GM12878 (cell line): ENCODE data around the gene MRPL38. TPM values are rescaled to one million over a fixed set of nuclear protein-coding genes. Genes with fewer than 3 reads are reported as not detected.

Experiments
- ASH2L ChIP-seq: fragments of 300-600, 200-600 bp; sonication (generic); IDR thresholded peaks from 2 replicates; pipeline ENCODE4 v1.6.1; 2017; ENCODE audit warnings: low read depth, mild to moderate bottlenecking, borderline replicate concordance
- BMI1 ChIP-seq: fragments of 450-650 bp; IDR thresholded peaks from 2 replicates; pipeline ENCODE4 v1.6.1; 2016; ENCODE audit warnings: mild to moderate bottlenecking, moderate library complexity, borderline replicate concordance
- CEBPB ChIP-seq, 2 experiments: fragments of 150-350 bp in 1 of 2; IDR thresholded peaks; 2 replicates each; pipeline ENCODE4 v1.6.1; 2012 to 2014; ENCODE audit warnings: low read depth in 2 of 2, low read length in 2 of 2, borderline replicate concordance in 1 of 2, inconsistent platforms in 1 of 2
- E2F8 ChIP-seq: fragments of 450-650 bp; IDR thresholded peaks from 2 replicates; pipeline ENCODE4 v1.6.1; 2018; ENCODE audit warnings: mild to moderate bottlenecking, low read depth, moderate library complexity; ENCODE audit not compliant: partially characterized antibody
- EGR1 ChIP-seq, 2 experiments: IDR thresholded peaks; 1 replicate in 1 of 2; 2 replicates in 1 of 2; pipeline ENCODE4 v1.6.1; 2011 to 2012; ENCODE audit warnings: low read depth in 2 of 2, low read length in 2 of 2, borderline replicate concordance in 1 of 2, mild to moderate bottlenecking in 1 of 2, moderate library complexity in 1 of 2
- EP300 ChIP-seq, 2 experiments: fragments of 150-350 bp in 1 of 2; IDR thresholded peaks; 2 replicates each; pipeline ENCODE4 v1.6.1; 2011 to 2012; ENCODE audit warnings: low read depth in 2 of 2, low read length in 2 of 2, borderline replicate concordance in 1 of 2, improper control_type of control experiment in 1 of 2, inconsistent platforms in 1 of 2; ENCODE audit not compliant: control insufficient read depth in 1 of 2
- HDGF ChIP-seq: fragments of 450-650 bp; IDR thresholded peaks from 2 replicates; pipeline ENCODE4 v1.6.1; 2016; ENCODE audit warnings: antibody characterized with exemption
- IRF3 ChIP-seq: fragments of 450-650 bp; IDR thresholded peaks from 2 replicates; pipeline ENCODE4 v1.6.1; 2014; ENCODE audit warnings: mild to moderate bottlenecking
- MEF2A ChIP-seq: IDR thresholded peaks from 2 replicates; pipeline ENCODE4 v1.6.1; 2011; ENCODE audit warnings: low read depth, mild to moderate bottlenecking, low read length, moderate library complexity; ENCODE audit not compliant: insufficient read depth
- MYB ChIP-seq: fragments of 150-350 bp; IDR thresholded peaks from 2 replicates; pipeline ENCODE4 v1.6.1; 2014; ENCODE audit warnings: mild to moderate bottlenecking, low read depth, low read length, borderline replicate concordance
- NFYA ChIP-seq: IDR thresholded peaks from 2 replicates; pipeline ENCODE4 v1.6.1; 2011; ENCODE audit warnings: low read depth, mild to moderate bottlenecking, low read length, improper control_type of control experiment, borderline replicate concordance
- NR2C2 ChIP-seq: IDR thresholded peaks from 2 replicates; pipeline ENCODE4 v1.6.1; 2011; ENCODE audit warnings: borderline replicate concordance, low read depth; ENCODE audit not compliant: control insufficient read depth, insufficient read length
- RCOR1 ChIP-seq: conservative IDR thresholded peaks from 2 replicates; pipeline ENCODE4 v1.6.1; 2012; ENCODE audit warnings: low read depth, low read length, improper control_type of control experiment
- SIN3A ChIP-seq: IDR thresholded peaks from 2 replicates; pipeline ENCODE4 v1.6.1; 2012; ENCODE audit warnings: low read depth, low read length, improper control_type of control experiment
- SREBF2 ChIP-seq: IDR thresholded peaks from 2 replicates; pipeline ENCODE4 v1.6.1; 2012; ENCODE audit warnings: mild to moderate bottlenecking, low read length
- STAT3 ChIP-seq: IDR thresholded peaks from 2 replicates; pipeline ENCODE4 v1.6.1; 2011; ENCODE audit warnings: low read depth, low read length, improper control_type of control experiment
- USF2 ChIP-seq: IDR thresholded peaks from 2 replicates; pipeline ENCODE4 v1.6.1; 2011; ENCODE audit warnings: low read depth, low read length, improper control_type of control experiment, borderline replicate concordance
- ZBTB40 ChIP-seq: fragments of 450-650 bp; IDR thresholded peaks from 2 replicates; pipeline ENCODE4 v1.6.1; 2016; ENCODE audit warnings: mild to moderate bottlenecking, moderate library complexity, borderline replicate concordance
- polyA plus RNA-seq, 11 experiments: library from polyadenylated mRNA; depleted of rRNA in 4 of 11; unstranded in 6 of 11; stranded (reverse) in 5 of 11; fragments of >200 nt; fragmentation: Nextera tagmentation in 4 of 11; fragmentation: Illumina TruSeq in 1 of 11; extraction: Ambion mirVana in 4 of 11; extraction: Trizol in 1 of 11; gene quantifications; 1 replicate in 1 of 11; 2 replicates in 10 of 11; pipeline versions ENCODE4 v1.2.1 to v1.2.3, GENCODE V29; 2011 to 2016; ENCODE audit warnings: inconsistent platforms in 2 of 11, missing spikeins in 2 of 11, low read depth in 1 of 11
- total RNA-seq, 4 experiments: library from RNA; depleted of rRNA in 3 of 4; stranded (reverse); fragments of >200 nt in 3 of 4; fragmentation: Illumina TruSeq in 1 of 4; extraction: Trizol in 1 of 4; gene quantifications; 2 replicates each; pipeline versions ENCODE4 v1.2.1 to v1.2.3, GENCODE V29; 2013 to 2021

Gene MRPL38
- total and polyA plus RNA-seq, 10 of the 15 experiments (the other 5 are each of a cell fraction or from before 2014, with no cell fraction given), result 6.6 to 205 (median 53.1) TPM

- TF ChIP-seq IRF3, result no peak
- no peak for TF ChIP-seq STAT3
- no peak for TF ChIP-seq BMI1
- TF ChIP-seq USF2, result no peak
- TF ChIP-seq SREBF2, result no peak
- 0 out of 2 replicates have a peak, but pooled peaks have one; percentile 41 for TF ChIP-seq MYB
- TF ChIP-seq E2F8, result no peak
- TF ChIP-seq NR2C2, result no peak
- TF ChIP-seq SIN3A, result peak; percentile 67
- TF ChIP-seq CEBPB (IDR thresholded peaks at IDR 0.05; ENCODE audit: borderline replicate concordance in 1 of 2, low read depth in 2 of 2, low read length in 2 of 2), result no peak
- peak; percentile 62; the same call in 1 of the 2 replicates for TF ChIP-seq MEF2A
- TF ChIP-seq RCOR1, result 0 out of 2 replicates have a peak, but pooled peaks have one; percentile 43
- TF ChIP-seq ZBTB40, result peak; percentile 30; the same call in 1 of the 2 replicates
- no peak; a peak in 1 of 4 replicates for TF ChIP-seq EP300 (IDR thresholded peaks at IDR 0.05; ENCODE audit: borderline replicate concordance in 1 of 2, control insufficient read depth in 1 of 2, low read depth in 2 of 2, low read length in 2 of 2)
- peak in 1 of 2 experiments; percentile 71; a peak in 2 of 3 replicates for TF ChIP-seq EGR1 (IDR thresholded peaks at IDR 0.05; ENCODE audit: borderline replicate concordance in 1 of 2, low read depth in 2 of 2, low read length in 2 of 2)
- TF ChIP-seq ASH2L, result no peak
- TF ChIP-seq NFYA, result no peak
- TF ChIP-seq HDGF, result peak; percentile 92
Measured at GRCh38 chr17:75904749-75905521, at the start of gene MRPL38 (continued).
